Psoas muscle (tissue), 8 donors: Measurements from ENCODE around the gene MECR. TPM values are rescaled to one million over a fixed set of nuclear protein-coding genes. Genes with fewer than 3 reads are reported as not detected.

Source experiments
- ATAC-seq, 4 donors: fragments of 200-7000 bp; cut with Tn5 transposase; one replicate each; pipeline ENCODE4 v1.9.1; 2020; ENCODE audit warnings: moderate library complexity in 3 of 4, mild to moderate bottlenecking in 2 of 4
- DNase-seq, 2 donors: peaks; one replicate each; pipeline ENCODE4 v3.0.0-alpha.2; 2020
- H3K27ac ChIP-seq: fragments of 200-600 bp; one replicate; pipeline ENCODE4 v1.8.0; 2022
- H3K27me3 ChIP-seq, 3 donors: fragments of 200-600 bp in 1 of 3; one replicate each; pipeline versions ENCODE4 v1.6.1 to v1.8.0; 2013 to 2022; ENCODE audit warnings: low read length in 2 of 3, mild to moderate bottlenecking in 2 of 3, moderate library complexity in 1 of 3; ENCODE audit not compliant: insufficient read depth in 3 of 3
- H3K36me3 ChIP-seq, 2 donors: fragments of 200-600 bp in 1 of 2; one replicate each; pipeline versions ENCODE4 v1.6.1 to v1.8.0; 2013 to 2022; ENCODE audit warnings: low read depth in 1 of 2, mild to moderate bottlenecking in 1 of 2, moderate library complexity in 1 of 2; ENCODE audit not compliant: insufficient read depth in 1 of 2
- H3K4me1 ChIP-seq: fragments of 200-600 bp; one replicate; pipeline ENCODE4 v1.8.0; 2022
- H3K4me3 ChIP-seq: fragments of 200-600 bp; one replicate; pipeline ENCODE4 v1.8.0; 2022; ENCODE audit warnings: mild to moderate bottlenecking
- H3K9me3 ChIP-seq: fragments of 200-600 bp; one replicate; pipeline ENCODE4 v1.8.0; 2022
- WGBS, 3 donors: extraction: QIAGEN DNeasy Blood & Tissue Kit; methylation state at CpG; one replicate each; pipeline versions ENCODE4 v1.1.6 to v1.1.7; 2013; 5-methylcytosine and 5-hydroxymethylcytosine counted together
- intact Hi-C, 2 donors: fragments of 100-400 bp; cut with DNase I; formaldehyde crosslinking; loops; one replicate each; pipeline versions ENCODE4 v1.11.0 to v1.14.2; 2022
- polyA plus RNA-seq, 3 donors: library from polyadenylated mRNA; stranded (reverse); fragments of 200-250 nt; gene quantifications; one replicate each; pipeline ENCODE4 v1.2.3, GENCODE V29; 2013
- total RNA-seq, 4 donors: library from RNA; stranded (reverse); fragmentation: NEBNext Ultra II Directional in 2 of 4; extraction: Animal tissue kit (Norgen Biotek cat#: 25700) in 2 of 4; gene quantifications; one replicate each; pipeline versions ENCODE4 v1.2.1 to v1.2.4, GENCODE V29; 2021 to 2023
- TF ChIP-seq, protein P1 (sequence below): fragments of 200-600 bp; IDR thresholded peaks from one replicate; pipeline ENCODE4 v1.8.0; 2022; ENCODE audit warnings: antibody characterized with exemption
- donor health status: healthy with polysubstance abuse.
- donor health status: DM: no; HTN: no; CAD: no; lungs with moderate emphysema.
- donor health status: Bipolar disorder and iron deficiency.
- donor health status: healthy.
- donor health status: DM: yes; HTN: yes; CAD: no.
- donor health status: DM: no; HTN: no; CAD: no.
- donor health status: DM: no; HTN: no; CAD: no.
- donor health status: DM: yes; HTN: yes; CAD: no.

MECR gene
- total and polyA plus RNA-seq, 7 donors, result 22.7 to 42.6 (median 36.8) TPM

DNA sequence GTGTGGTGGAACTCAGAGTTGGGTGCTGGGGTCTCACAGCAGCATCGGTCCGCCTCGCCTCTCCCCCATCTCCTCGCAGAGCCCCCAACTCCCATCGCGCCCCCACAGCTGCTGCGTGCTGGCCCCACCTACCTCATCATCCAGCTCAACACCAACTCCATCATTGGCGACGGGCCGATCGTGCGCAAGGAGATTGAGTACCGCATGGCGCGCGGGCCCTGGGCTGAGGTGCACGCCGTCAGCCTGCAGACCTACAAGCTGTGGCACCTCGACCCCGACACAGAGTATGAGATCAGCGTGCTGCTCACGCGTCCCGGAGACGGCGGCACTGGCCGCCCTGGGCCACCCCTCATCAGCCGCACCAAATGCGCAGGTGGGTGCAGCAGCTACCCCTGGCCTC lies 29.8 kb upstream of the MECR start:
- DNase-seq, result no peak
- ATAC-seq, result no peak
- H3K27me3 ChIP-seq, result peaks cover 0 to 2% (median 0%) of the 10 kb centered on the region in 3 donors
- TF ChIP-seq, protein P1, sequence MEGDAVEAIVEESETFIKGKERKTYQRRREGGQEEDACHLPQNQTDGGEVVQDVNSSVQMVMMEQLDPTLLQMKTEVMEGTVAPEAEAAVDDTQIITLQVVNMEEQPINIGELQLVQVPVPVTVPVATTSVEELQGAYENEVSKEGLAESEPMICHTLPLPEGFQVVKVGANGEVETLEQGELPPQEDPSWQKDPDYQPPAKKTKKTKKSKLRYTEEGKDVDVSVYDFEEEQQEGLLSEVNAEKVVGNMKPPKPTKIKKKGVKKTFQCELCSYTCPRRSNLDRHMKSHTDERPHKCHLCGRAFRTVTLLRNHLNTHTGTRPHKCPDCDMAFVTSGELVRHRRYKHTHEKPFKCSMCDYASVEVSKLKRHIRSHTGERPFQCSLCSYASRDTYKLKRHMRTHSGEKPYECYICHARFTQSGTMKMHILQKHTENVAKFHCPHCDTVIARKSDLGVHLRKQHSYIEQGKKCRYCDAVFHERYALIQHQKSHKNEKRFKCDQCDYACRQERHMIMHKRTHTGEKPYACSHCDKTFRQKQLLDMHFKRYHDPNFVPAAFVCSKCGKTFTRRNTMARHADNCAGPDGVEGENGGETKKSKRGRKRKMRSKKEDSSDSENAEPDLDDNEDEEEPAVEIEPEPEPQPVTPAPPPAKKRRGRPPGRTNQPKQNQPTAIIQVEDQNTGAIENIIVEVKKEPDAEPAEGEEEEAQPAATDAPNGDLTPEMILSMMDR, result no peak
- intact Hi-C loops, result no loop called here
- no peak overlapping the region for H3K27ac ChIP-seq
- no peaks in the 10 kb centered on the region for H3K9me3 ChIP-seq
- H3K36me3 ChIP-seq, result peaks cover 0 to 21% of the 10 kb centered on the region in 2 donors
- H3K4me1 ChIP-seq, result peaks cover 10% of the 10 kb centered on the region
- 49 to 58% (median 57%) methylated on average over 26 to 29 of the region's 29 CpGs for WGBS, 3 donors
- peak overlapping the region; percentile 70 for H3K4me3 ChIP-seq

DNA sequence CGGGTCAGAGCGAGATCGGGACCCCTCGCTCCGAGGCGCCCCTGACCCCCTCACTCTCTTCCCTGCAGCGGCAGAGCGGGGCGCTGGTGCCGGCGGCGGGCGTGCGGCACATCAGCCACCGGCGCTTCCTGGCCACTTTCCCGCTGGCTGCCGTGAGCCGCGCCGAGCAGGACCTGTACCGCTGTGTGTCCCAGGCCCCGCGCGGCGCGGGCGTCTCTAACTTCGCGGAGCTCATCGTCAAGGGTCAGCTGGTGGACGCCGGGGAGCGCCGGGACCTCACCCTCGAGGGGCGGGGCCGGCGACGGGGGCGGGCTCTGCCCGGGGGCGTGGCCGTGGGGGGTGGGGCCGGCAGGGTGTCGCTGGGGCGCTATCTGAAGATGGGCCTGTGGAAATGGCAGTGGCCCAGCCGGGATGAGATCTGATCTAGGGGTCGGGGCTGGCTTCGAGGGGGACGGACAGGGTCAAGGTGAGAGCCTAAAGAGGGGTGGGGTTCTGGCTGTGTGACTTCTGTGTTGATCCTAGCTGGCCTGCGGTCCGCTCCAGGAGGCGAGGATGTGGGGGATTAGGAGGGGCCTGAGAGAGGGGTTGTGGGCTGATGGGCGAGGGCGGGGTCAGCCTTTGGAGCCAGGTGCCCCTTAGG lies 29.2 kb upstream of the MECR start:
- H3K27ac ChIP-seq, result no peak overlapping the region
- peaks cover 10% of the 10 kb centered on the region for H3K4me1 ChIP-seq
- H3K9me3 ChIP-seq, result no peaks in the 10 kb centered on the region
- peak overlapping the region; percentile 70 for H3K4me3 ChIP-seq
- 3 to 6% (median 4%) methylated on average over 42 to 56 of the region's 56 CpGs for WGBS, 3 donors
- intact Hi-C loops, result loop anchor here in 1 of 2 donors (10.0 kb wide), 1 partner anchor 855 kb away; no protein-coding TSS in a partner anchor
- TF ChIP-seq, protein P1, result no peak
- ATAC-seq (peak; percentile 75 to 92 (median 86)), DNase-seq (peak; percentile 67 to 83)
- H3K27me3 ChIP-seq, result peaks cover 0 to 2% (median 0%) of the 10 kb centered on the region in 3 donors
- peaks cover 0 to 20% of the 10 kb centered on the region in 2 donors for H3K36me3 ChIP-seq

DNA sequence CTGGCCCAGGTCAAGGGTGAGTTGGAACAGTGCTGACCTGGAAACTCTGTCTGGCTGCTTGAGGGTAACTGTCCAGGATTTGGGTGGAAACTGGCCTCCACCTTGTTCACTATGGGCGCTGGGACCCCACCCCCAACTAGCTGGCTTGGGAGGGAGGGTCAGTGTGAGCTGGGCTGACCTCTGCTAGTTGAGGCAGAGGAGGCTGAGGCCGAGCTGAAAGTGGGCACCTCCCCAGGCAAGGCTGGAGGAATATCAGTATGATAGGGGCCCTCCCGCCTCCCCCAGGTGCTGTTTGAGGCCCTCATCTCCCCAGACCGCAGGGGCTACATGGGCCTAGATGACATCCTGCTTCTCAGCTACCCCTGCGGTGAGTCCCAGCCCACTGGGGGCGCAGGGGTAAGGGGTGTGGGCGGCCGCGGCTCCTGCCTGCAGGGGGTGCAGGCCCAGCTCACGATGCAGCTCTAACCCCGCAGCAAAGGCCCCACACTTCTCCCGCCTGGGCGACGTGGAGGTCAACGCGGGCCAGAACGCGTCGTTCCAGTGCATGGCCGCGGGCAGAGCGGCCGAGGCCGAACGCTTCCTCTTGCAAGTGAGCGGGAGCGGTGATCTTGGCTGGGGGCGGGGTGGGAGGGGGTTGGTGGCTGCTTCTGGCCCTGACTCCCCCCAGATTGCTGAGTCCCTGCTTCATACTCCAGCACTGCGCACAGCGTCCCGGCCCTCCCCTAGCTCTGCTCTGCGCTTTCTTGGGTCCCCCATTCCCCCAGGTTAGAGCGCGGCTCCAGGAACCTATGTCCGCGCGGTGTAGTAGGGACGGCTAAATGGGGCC lies 28.5 kb upstream of the MECR start:
- peaks cover 0 to 2% (median 0%) of the 10 kb centered on the region in 3 donors for H3K27me3 ChIP-seq
- DNase-seq (no peak), ATAC-seq (peak; percentile 21 to 40 (median 38))
- H3K9me3 ChIP-seq, result no peaks in the 10 kb centered on the region
- H3K4me3 ChIP-seq, result peak overlapping the region; percentile 70
- H3K36me3 ChIP-seq, result peaks cover 0 to 12% of the 10 kb centered on the region in 2 donors
- WGBS, 3 donors, result 26 to 45% (median 29%) methylated on average over 29 to 38 of the region's 38 CpGs
- H3K4me1 ChIP-seq, result peaks cover 10% of the 10 kb centered on the region
- TF ChIP-seq, protein P1, result no peak
- intact Hi-C loops, result loop anchor here in 1 of 2 donors (10.0 kb wide), 1 partner anchor 856 kb away; no protein-coding TSS in a partner anchor
- no peak overlapping the region for H3K27ac ChIP-seq

DNA sequence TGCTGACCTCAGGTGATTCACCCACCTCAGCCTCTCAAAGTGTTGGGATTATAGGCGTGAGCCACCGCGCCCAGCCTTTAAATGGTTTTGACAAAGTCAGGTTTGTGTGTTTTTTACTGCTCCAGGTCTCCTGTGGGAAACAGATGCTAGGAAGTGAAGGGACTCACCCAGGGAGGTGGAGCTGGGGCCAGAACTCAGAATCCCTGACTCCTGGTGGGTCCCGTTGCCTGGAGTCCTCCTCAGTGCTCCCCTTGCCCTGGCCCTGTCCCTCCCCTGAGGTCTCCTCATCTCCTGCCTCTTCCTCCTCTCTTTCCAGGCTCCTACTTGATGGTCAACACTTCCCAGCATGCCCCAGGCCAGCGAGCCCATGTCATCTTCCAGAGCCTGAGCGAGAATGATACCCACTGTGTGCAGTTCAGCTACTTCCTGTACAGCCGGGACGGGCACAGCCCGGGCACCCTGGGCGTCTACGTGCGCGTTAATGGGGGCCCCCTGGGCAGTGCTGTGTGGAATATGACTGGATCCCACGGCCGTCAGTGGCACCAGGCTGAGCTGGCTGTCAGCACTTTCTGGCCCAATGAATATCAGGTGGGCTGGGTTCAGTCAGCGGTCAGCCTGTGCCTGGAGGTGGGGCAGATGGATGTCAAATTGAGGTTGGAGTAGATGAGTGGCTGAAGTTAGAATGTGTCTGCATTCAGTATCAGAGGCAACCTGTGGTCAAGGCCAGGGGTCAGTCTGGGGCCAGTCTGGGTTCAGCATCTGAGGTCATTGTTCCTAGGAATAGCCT lies 27.6 kb upstream of the MECR start:
- Histone ChIP-seq H3K27me3 (peaks cover 0 to 2% (median 0%) of the 10 kb centered on the region in 3 donors), H3K27ac (no peak overlapping the region), H3K4me3 (no peak overlapping the region), H3K36me3 (peaks cover 0 to 12% of the 10 kb centered on the region in 2 donors), H3K4me1 (peaks cover 10% of the 10 kb centered on the region), H3K9me3 (no peaks in the 10 kb centered on the region)
- TF ChIP-seq, protein P1, result no peak
- 89 to 92% (median 91%) methylated on average over 16 of the region's 16 CpGs for WGBS, 3 donors
- no peak for DNase-seq
- no peak for ATAC-seq
- intact Hi-C loops, result loop anchor here in 1 of 2 donors (10.0 kb wide), 1 partner anchor 856 kb away; no protein-coding TSS in a partner anchor
